NCI-H2171 treated with DMSO at 0.1 percent for 48 hours (cell line): Measurements from ENCODE around the gene CSNK1E.
A peak's percentile ranks its signal among the peaks of the same experiment; 100 is the strongest.
"Not testable (repeated sequence)": the region's sequence is repeated elsewhere in the genome, so short reads cannot be mapped to it uniquely, and the experiment has no call there.

ENCODE experiments used
- DNase-seq: peaks from one replicate; lab custom pipeline; 2025; lab: John Stamatoyannopoulos, UW

Gene CSNK1E

GRCh38 chr22:38317122-38317994 is at the start of gene CSNK1E:
TSS of gene CSNK1E (minus strand) at chr22:38317433. CDS start at chr22:38314157, 3,276 bp downstream.
- DNase-seq = peak; percentile 50

GRCh38 chr22:38365829-38366228 is 48.6 kb upstream of the CSNK1E start:
- not testable (repeated sequence) for DNase-seq

DNA sequence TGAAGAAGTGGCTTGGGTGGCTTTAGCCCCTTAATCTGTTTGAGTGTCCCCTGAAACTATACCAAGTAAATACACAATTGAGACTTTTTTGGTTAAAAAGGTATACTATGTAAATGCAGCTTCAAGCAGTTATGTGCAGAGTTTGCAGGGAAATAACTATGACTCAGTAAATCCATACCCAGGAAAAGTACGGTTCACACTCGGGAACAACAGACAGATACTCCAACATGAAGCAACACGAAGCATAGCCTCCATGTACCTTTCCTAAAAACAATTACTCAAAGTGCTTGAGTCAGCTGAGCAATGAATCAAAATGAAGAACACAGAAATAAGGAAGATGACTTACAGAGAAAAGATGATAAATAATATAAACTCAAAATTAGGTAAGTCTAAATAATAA is 47.9 kb upstream of the CSNK1E start:
- DNase-seq = not testable (repeated sequence)

GRCh38 chr22:38360560-38360959 is 43.3 kb upstream of the CSNK1E start:
- not testable (repeated sequence) for DNase-seq

DNA sequence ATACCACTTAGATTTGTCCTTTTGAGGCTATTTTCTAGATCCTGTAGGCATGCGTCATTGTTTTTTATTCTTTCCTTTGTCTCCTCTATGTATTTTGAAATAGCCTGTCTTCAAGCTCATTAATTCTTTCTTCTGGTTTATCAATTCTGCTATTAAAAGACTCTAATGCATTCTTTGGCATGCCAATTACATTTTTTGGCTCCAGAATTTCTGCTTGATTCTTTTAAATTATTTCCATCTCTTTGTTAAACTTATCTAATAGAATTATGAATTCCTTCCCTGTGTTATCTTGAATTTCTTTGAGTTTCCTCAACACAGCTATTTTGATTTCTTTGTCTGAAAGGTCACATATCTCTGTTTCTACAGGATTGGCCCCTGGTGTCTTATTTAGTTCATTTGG is 42.6 kb upstream of the CSNK1E start:
- not testable (repeated sequence) for DNase-seq

DNA sequence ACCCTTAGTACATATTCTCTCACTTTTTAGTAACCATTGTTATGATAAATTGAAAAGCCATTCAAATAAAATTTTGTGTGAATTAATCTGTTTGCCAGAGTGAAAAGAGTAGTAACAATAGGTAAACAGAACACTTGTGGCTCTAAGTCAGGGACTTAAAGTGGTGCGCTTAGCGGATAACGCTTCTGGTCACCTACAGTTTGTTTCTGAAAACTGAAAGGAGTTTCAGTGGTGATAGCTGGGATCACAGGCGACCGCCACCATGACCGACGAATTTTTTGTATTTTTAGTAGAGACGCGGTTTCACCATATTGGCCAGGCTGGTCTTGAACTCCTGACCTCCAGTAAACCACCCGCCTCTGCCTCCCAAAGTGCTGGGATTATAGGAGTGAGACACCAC is 40.7 kb upstream of the CSNK1E start:
- DNase-seq = not testable (repeated sequence)

DNA sequence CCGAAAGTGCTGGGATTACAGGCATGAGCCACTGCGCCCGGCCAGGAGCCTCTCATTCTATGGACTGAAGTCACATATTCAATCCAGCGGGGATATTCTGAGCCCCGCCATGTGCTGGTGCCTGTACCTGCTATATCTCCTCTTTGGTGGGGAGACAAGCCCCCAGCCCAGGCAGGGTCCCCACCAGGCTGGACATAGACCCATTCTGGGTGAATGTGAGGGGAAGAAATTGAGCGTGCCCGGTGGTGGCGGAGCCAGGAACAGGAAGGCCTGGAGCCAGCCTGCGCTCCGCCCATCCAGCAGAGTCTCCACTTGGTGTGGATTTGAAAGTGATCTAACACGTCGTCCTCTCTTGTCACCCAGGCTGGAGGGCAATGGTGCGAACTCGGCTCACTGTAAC is 38.0 kb upstream of the CSNK1E start:
- no peak for DNase-seq

DNA sequence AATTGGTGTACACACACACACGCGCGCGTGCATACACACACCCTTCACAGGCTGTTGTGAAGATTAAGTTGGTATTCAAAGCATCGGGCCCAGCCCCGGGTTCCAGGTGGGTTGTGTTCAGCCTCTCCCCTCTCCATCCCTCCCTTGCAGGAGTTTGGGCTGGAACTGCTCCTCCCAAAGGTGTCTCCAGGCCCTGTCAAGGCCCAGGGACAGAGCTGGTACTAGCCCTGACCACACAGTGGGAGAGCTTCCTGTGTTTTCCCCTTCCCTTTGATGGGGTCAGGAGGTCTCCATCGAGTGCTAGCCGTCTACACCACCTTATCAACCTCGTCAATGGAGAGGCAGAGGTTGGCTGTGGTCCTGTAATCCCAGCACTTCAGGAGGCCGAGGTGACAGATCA is 36.5 kb upstream of the CSNK1E start:
- DNase-seq = no peak

GRCh38 chr22:38353142-38353629 is 36.0 kb upstream of the CSNK1E start:
- DNase-seq = peak; percentile 30

DNA sequence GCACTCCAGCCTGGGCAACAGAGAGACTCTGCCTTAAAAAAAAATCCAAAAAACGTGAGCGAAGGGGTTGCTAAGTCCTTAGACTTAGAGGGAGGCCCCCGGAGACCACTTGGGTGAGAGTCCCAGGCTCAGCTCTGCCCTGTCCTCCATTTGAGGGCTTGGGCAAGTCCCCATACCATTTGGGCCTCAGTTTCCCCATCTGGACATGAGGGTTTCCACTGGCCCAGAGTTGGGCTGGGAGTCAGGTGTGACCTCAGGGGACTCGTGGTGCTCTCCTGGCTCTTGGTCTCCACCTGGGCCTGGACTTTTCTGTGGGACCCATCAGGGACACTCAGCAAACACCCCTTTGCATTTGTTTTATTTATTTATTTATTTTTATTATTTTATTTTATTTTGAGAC is 35.2 kb upstream of the CSNK1E start:
- DNase-seq = no peak

GRCh38 chr22:38350444-38351359 is 33.5 kb upstream of the CSNK1E start:
- no peak for DNase-seq

GRCh38 chr22:38348751-38349496 is 31.7 kb upstream of the CSNK1E start:
- no peak for DNase-seq

DNA sequence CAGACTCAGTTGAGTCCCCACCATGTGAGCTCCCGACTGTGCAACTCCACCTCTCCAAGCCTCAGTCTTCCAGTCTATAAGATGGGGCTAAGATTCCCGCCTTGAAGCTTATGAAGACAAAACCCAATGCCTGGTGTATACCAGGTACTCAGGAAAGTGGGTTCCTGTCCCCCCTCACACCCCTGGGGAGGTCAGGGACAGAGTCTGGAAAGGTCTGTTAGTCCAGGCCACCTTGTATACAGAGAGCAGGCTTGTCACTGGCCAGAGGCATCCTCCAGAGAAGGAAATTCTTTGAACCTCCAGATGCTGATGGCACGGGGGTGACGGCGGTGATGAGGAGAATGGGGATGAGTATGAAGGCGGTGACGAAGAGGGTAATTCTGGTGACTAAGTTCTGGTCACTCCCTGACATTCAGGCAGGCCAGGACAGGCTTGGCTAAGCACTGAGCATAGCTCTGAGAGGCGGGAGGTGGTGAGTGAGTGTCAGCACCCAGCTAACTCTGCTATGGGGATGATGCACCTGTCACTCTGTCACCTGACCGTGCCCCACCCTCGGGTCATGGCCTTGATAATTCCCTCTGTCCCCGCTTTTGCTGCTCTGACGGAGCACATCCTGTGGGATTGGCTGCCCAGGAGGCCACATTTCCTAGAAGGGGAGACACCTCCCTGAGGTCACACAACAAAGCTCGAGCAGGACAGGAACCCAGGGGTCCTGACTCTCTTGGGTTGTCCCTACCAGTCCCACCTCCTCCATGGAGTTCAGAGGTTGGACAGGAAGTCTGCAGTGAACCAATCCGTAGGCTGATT is 30.9 kb upstream of the CSNK1E start:
- no peak for DNase-seq

GRCh38 chr22:38347181-38347943 is 30.1 kb upstream of the CSNK1E start:
- DNase-seq = peak; percentile 40

- no peak for DNase-seq
These were observed 29.3 kb upstream of the CSNK1E start for GRCh38 chr22:38346506-38346905.

GRCh38 chr22:38345782-38346181 is 28.5 kb upstream of the CSNK1E start:
- no peak for DNase-seq

DNA sequence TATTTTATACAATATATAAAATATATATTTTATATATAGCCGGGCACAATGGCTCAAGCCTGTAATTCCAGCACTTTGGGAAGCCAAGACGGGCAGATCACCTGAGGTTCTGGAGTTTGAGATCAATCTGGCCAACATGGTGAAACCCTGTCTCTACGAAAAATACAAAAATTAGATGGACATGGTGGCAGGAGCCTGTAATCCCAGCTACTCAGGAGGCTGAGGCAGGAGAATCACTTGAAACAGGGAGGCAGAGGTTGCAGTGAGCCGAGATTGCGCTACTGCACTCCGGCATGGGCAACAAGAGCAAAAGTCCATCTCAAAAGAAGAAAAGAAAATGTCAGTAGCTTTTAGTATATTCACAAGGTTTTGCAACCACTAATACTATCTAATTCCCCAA is 22.7 kb upstream of the CSNK1E start:
- DNase-seq = not testable (repeated sequence)

- DNase-seq = no peak
These were observed 21.6 kb upstream of the CSNK1E start for GRCh38 chr22:38338772-38339379.

DNA sequence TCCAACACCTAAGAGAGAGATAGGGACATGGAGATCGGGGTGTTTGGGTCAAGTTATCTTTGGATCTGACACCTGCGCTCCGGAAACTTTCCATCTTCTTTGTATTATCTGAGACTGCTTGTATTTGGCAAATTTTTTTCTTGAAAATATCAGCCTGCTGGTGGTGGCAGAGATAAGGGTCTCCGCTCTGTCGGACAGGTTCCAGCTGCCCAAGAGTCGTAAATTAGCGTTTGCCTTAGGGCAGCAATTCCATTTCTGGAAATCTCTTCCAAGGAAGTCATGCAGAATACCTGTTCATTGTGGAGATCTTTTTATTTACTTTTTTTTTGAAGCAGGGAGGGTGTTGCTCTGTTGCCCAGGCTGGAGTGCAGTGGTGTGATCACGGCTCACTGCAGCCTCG is 19.5 kb upstream of the CSNK1E start:
- DNase-seq = no peak

- DNase-seq = no peak
These were observed 17.8 kb upstream of the CSNK1E start for GRCh38 chr22:38335077-38335476.
